22Rv1 (cell line): Measurements from ENCODE around the gene POU2F1.

Experiments used
- CTCF ChIP-seq: fragments of 450-650 bp; IDR thresholded peaks from 2 replicates; pipeline ENCODE4 v1.5.1; 2017; ENCODE audit warnings: mild to moderate bottlenecking
- ZFX ChIP-seq: fragments of 450-650 bp; IDR thresholded peaks from 2 replicates; pipeline ENCODE4 v1.6.1; 2017; ENCODE audit warnings: antibody characterized with exemption, borderline replicate concordance

GRCh38 chr1:167456524-167456923 is 235.8 kb downstream of the POU2F1 start:
- TF ChIP-seq CTCF (no peak), ZFX (no peak)
